PC-9 (cell line): ENCODE data around the gene TMEM165.

Source experiments
- CTCF ChIP-seq: fragments of 200-600 bp; sonication (generic); conservative IDR thresholded peaks from 2 replicates; pipeline ENCODE4 v1.6.1; 2017; ENCODE audit warnings: mixed run types, antibody characterized with exemption, mild to moderate bottlenecking, moderate library complexity
- EZH2 ChIP-seq: fragments of 200-600 bp; sonication (generic); IDR thresholded peaks from 2 replicates; pipeline ENCODE4 v1.8.0; 2017; ENCODE audit warnings: antibody characterized with exemption, low read depth

- TF ChIP-seq CTCF (no peak), EZH2 (no peak)
Observed at GRCh38 chr4:55352726-55353125, 43.0 kb upstream of the TMEM165 start.
